ENCODE measurements around the gene ADGRF3. TPM values are rescaled to one million over a fixed set of nuclear protein-coding genes. Genes with fewer than 3 reads are reported as not detected.

The ADGRF3 gene
- total RNA-seq, 1 experiment from 2014 or later: 0.09 TPM

DNA sequence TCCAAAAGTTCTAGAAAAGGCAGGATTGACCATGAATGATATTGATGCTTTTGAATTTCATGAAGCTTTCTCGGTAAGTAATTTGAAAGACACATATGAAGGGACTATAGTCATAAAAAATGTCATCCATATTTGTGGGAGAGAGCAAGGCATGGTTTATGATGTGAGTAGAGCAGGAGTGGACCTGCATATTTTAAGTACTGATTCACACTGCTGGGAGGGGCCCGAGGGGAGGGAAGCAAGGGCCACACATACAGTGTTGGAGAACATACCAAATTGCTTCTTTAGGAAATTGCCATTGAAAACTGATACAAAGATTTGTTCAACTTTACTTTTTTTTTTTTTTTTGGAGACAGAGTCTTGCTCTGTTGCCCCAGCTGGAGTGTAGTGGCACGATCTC lies 62.5 kb downstream of the ADGRF3 start:
- Mint-ChIP-seq H3K4me3 (no peak overlapping the region), H3K4me1 (no peaks in the 10 kb centered on the region), H3K9me3 (no peaks in the 10 kb centered on the region), H3K27me3 (ENCODE audit: low read depth) (no peaks in the 10 kb centered on the region), H3K27ac (no peak overlapping the region), H3K36me3 (ENCODE audit: insufficient read depth in 1 of 3, low read depth in 3 of 3) (peaks cover 10 to 58% (median 39%) of the 10 kb centered on the region in 3 experiments)
- Histone ChIP-seq H3K79me1 (ENCODE audit: insufficient read depth, low read depth, low read length, poor library complexity, severe bottlenecking) (no peaks in the 10 kb centered on the region), H3K18ac (ENCODE audit: insufficient read length, low read depth, low read length) (no peak overlapping the region), H2BK120ac (ENCODE audit: low read depth, low read length, poor library complexity, severe bottlenecking) (no peak overlapping the region), H4K8ac (replicated peaks; ENCODE audit: insufficient read length, low read depth, low read length) (no peak overlapping the region), H3K23me2 (ENCODE audit: insufficient read length, low read depth, low read length, poor library complexity, severe bottlenecking) (no peaks in the 10 kb centered on the region), H2BK12ac (ENCODE audit: insufficient read length, low read depth, low read length) (no peak overlapping the region), H3K14ac (ENCODE audit: insufficient read depth, low read length) (no peak overlapping the region), H2AK5ac (ENCODE audit: insufficient read length, low read length) (no peak overlapping the region), H4K20me1 (ENCODE audit: control insufficient read depth, insufficient read depth, insufficient read length) (no peaks in the 10 kb centered on the region), H3K4me1 (ENCODE audit: insufficient read depth, low read length) (no peaks in the 10 kb centered on the region), H2AFZ (ENCODE audit: low read length) (no peak overlapping the region), H2BK5ac (ENCODE audit: insufficient read length, low read length) (no peak overlapping the region), H3K9me3 (ENCODE audit: control insufficient read depth, low read depth, low read length) (no peaks in the 10 kb centered on the region), H3K79me2 (ENCODE audit: insufficient read depth, low read length) (no peaks in the 10 kb centered on the region), H3T11ph (ENCODE audit: low read length) (no peak overlapping the region), H3K56ac (ENCODE audit: insufficient read length, low read depth, low read length) (no peak overlapping the region), H3K4me2 (ENCODE audit: insufficient read depth, insufficient read length, low read length) (no peak overlapping the region), H3K9ac (ENCODE audit: extremely low read depth, insufficient read length, low read length) (no peak overlapping the region), H4K91ac (ENCODE audit: insufficient read length, low read depth, low read length) (no peak overlapping the region), H2BK15ac (ENCODE audit: low read depth, low read length) (no peak overlapping the region), H4K5ac (ENCODE audit: insufficient read length, low read depth, low read length) (no peak overlapping the region), H3K4ac (ENCODE audit: low read depth, low read length) (no peak overlapping the region), H3K27me3 (ENCODE audit: insufficient read depth, low read length) (no peaks in the 10 kb centered on the region), H3K27ac (ENCODE audit: insufficient read length, low read depth, low read length) (no peak overlapping the region), H2BK20ac (ENCODE audit: low read depth, low read length, poor library complexity, severe bottlenecking) (no peak overlapping the region), H3K23ac (ENCODE audit: insufficient read length, low read depth, low read length) (no peak overlapping the region)
- no peak for DNase-seq
- no CpG with 5 or more reads among the region's 3 CpGs for WGBS (ENCODE audit: extremely low coverage, insufficient read length, low lambda C conversion rate)
- TF ChIP-seq, protein P1, sequence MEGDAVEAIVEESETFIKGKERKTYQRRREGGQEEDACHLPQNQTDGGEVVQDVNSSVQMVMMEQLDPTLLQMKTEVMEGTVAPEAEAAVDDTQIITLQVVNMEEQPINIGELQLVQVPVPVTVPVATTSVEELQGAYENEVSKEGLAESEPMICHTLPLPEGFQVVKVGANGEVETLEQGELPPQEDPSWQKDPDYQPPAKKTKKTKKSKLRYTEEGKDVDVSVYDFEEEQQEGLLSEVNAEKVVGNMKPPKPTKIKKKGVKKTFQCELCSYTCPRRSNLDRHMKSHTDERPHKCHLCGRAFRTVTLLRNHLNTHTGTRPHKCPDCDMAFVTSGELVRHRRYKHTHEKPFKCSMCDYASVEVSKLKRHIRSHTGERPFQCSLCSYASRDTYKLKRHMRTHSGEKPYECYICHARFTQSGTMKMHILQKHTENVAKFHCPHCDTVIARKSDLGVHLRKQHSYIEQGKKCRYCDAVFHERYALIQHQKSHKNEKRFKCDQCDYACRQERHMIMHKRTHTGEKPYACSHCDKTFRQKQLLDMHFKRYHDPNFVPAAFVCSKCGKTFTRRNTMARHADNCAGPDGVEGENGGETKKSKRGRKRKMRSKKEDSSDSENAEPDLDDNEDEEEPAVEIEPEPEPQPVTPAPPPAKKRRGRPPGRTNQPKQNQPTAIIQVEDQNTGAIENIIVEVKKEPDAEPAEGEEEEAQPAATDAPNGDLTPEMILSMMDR (conservative IDR thresholded peaks at IDR 0.05): no peak

Measured in H9 (cell line).